Stomach (tissue), 4 donors: ENCODE data around the gene RHBDD2.

Experiments used
- CTCF ChIP-seq, 7 experiments: fragments of 450-650 bp in 4 of 7; fragments of 200-600 bp in 3 of 7; sonication (generic) in 3 of 7; IDR thresholded peaks; one replicate each; pipeline ENCODE4 v1.5.1; 2016 to 2019; ENCODE audit warnings: antibody characterized with exemption in 7 of 7, control low read depth in 2 of 7, mild to moderate bottlenecking in 1 of 7
- EP300 ChIP-seq: sonication (generic); formaldehyde crosslinking; IDR thresholded peaks from one replicate; pipeline ENCODE4 v1.6.1; 2017; ENCODE audit warnings: antibody characterized with exemption
- POLR2A ChIP-seq, 4 donors: fragments of 450-650 bp; IDR thresholded peaks; one replicate each; pipeline ENCODE4 v1.6.1; 2016; ENCODE audit warnings: antibody characterized with exemption in 4 of 4, control low read depth in 2 of 4, mild to moderate bottlenecking in 1 of 4, moderate library complexity in 1 of 4
- POLR2AphosphoS5 ChIP-seq, 3 donors: sonication (generic); formaldehyde crosslinking; IDR thresholded peaks; one replicate each; pipeline ENCODE4 v1.6.1; 2016; ENCODE audit warnings: antibody characterized with exemption in 3 of 3

DNA sequence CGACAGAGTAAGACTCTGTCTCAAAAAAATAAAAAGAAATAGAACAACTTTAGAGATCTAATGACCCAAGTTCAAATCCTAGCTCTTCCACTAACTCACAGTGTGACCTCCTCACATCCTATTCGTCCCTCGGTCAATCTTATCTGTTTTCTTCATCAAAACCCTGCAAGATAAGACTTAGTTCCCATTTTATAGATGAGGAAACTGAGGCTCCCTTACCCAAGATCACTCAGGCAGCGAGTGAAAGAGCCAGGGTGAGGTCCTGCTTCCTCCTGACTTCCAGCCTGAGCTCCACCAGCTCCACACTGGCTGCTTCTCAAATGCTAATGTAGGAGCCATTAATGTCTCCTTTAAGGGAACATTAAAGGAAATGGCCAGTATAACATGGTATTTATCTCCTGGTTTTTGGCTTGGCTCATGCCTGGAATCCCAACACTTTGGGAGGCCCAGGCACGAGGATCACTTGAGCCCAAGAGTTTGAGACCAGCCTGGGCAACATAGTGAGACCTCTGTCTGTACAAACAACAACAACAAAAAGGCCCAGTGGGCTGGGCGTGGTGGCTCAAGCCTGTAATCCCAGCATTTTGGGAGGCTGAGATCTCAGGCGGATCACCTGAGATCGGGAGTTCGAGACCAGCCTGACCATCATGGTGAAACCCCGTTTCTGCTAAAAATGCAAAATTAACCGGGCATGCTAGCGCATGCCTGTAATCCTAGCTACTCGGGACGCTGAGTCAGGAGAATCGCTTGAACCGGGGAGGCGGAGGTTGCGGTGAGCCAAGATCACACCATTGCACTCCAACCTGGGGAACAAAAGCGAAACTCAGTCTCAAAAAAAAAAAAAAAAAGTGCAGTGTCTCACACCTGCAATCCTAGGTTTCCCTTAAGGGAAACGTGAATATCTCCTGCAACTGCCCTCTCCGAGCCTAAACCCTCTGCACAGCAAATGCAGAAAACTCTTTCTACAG lies 3.4 kb upstream of the RHBDD2 start:
- TF ChIP-seq POLR2AphosphoS5 (IDR thresholded peaks at IDR 0.05) (no peak), CTCF (IDR thresholded peaks at IDR 0.05) (no peak), POLR2A (IDR thresholded peaks at IDR 0.05) (no peak), EP300 (no peak)
